DND-41 (cell line): ENCODE results near the gene FIGNL1.

ENCODE experiments used
- ATAC-seq: fragments of 200-7000 bp; cut with Tn5 transposase; 3 replicates; pipeline ENCODE4 v1.9.1; 2021; ENCODE audit warnings: low read depth; ENCODE audit not compliant: insufficient read depth
- DNase-seq: peaks from one replicate; pipeline ENCODE4 v3.0.0-alpha.2; 2020
- H2AFZ ChIP-seq: 2 replicates; pipeline ENCODE4 v1.6.0; 2012; ENCODE audit warnings: low read depth, low read length
- H3K27ac ChIP-seq: 2 replicates; pipeline ENCODE4 v1.5.1; 2012; ENCODE audit warnings: low read length, inconsistent platforms
- H3K27me3 ChIP-seq: fragments of 200-600 bp; sonication (generic); 2 replicates; pipeline ENCODE4 v1.6.0; 2012; ENCODE audit warnings: low read length, mild to moderate bottlenecking, inconsistent platforms; ENCODE audit not compliant: insufficient read depth, poor library complexity
- H3K36me3 ChIP-seq: 2 replicates; pipeline ENCODE4 v1.5.1; 2012; ENCODE audit warnings: low read length, inconsistent platforms; ENCODE audit not compliant: insufficient read depth
- H3K4me1 ChIP-seq: 2 replicates; pipeline ENCODE4 v1.5.1; 2012; ENCODE audit warnings: mild to moderate bottlenecking, low read length; ENCODE audit not compliant: insufficient read depth
- H3K4me2 ChIP-seq: 2 replicates; pipeline ENCODE4 v1.6.0; 2012; ENCODE audit warnings: mild to moderate bottlenecking, moderate library complexity, low read length, inconsistent platforms; ENCODE audit not compliant: insufficient read depth
- H3K4me3 ChIP-seq, 2 experiments: fragments of 200-600 bp in 1 of 2; shearing (Covaris generic) in 1 of 2; 2 replicates each; pipeline ENCODE4 v1.5.1; 2012 to 2016; ENCODE audit warnings: inconsistent platforms in 2 of 2, low read length in 2 of 2, mild to moderate bottlenecking in 2 of 2, low read depth in 1 of 2, moderate library complexity in 1 of 2
- H3K79me2 ChIP-seq: 2 replicates; pipeline ENCODE4 v1.6.0; 2012; ENCODE audit warnings: low read length, inconsistent platforms; ENCODE audit not compliant: insufficient read depth
- H3K9ac ChIP-seq: 2 replicates; pipeline ENCODE4 v1.6.0; 2012; ENCODE audit warnings: low read depth, mild to moderate bottlenecking, inconsistent platforms, low read length, moderate library complexity
- H3K9me3 ChIP-seq: 2 replicates; pipeline ENCODE4 v1.5.1; 2012; ENCODE audit warnings: low read length, moderate library complexity, mild to moderate bottlenecking, inconsistent platforms; ENCODE audit not compliant: insufficient read depth, severe bottlenecking
- H4K20me1 ChIP-seq: 2 replicates; pipeline ENCODE4 v1.6.0; 2012; ENCODE audit warnings: low read length; ENCODE audit not compliant: insufficient read depth
- EZH2 ChIP-seq: IDR thresholded peaks from 3 replicates; pipeline ENCODE4 v1.6.1; 2012; ENCODE audit warnings: borderline replicate concordance, low read depth, mild to moderate bottlenecking, moderate library complexity, low read length, inconsistent platforms; ENCODE audit not compliant: severe bottlenecking
- TF ChIP-seq, protein P1 (sequence below): IDR thresholded peaks from 2 replicates; pipeline ENCODE4 v1.5.1; 2012; ENCODE audit warnings: borderline replicate concordance, low read length, moderate library complexity, mild to moderate bottlenecking; ENCODE audit not compliant: poor library complexity, severe bottlenecking; ENCODE audit errors: extremely low read depth

FIGNL1 gene

DNA sequence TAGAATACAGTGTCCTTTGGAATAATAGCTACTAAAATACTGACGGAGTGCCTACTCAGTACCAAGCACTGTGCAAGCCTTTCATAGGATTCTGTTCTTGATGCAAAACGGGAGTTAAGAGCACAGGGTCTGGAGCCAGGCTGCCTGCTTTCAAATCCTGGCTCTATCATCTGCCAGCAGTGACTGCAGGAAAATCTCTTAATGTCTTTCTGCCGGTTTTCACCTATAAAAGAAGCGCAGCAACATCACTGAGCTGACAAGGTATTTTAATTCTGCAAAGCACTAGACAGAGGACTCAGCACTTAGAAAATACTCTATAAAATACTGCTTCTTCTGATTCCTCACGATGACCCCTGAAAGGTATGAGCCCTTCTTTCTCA, 659 bp downstream of the FIGNL1 start:
- TF ChIP-seq, protein P1, sequence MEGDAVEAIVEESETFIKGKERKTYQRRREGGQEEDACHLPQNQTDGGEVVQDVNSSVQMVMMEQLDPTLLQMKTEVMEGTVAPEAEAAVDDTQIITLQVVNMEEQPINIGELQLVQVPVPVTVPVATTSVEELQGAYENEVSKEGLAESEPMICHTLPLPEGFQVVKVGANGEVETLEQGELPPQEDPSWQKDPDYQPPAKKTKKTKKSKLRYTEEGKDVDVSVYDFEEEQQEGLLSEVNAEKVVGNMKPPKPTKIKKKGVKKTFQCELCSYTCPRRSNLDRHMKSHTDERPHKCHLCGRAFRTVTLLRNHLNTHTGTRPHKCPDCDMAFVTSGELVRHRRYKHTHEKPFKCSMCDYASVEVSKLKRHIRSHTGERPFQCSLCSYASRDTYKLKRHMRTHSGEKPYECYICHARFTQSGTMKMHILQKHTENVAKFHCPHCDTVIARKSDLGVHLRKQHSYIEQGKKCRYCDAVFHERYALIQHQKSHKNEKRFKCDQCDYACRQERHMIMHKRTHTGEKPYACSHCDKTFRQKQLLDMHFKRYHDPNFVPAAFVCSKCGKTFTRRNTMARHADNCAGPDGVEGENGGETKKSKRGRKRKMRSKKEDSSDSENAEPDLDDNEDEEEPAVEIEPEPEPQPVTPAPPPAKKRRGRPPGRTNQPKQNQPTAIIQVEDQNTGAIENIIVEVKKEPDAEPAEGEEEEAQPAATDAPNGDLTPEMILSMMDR, result no peak
- no peak for TF ChIP-seq EZH2
- peak; percentile 8; the same call in 2 of the 3 replicates for ATAC-seq
- H2AFZ ChIP-seq, result peak overlapping the region; percentile 98
- H4K20me1 ChIP-seq, result peaks cover 22% of the 10 kb centered on the region; the same call in 1 of the 2 replicates
- peaks cover 39% of the 10 kb centered on the region for H3K36me3 ChIP-seq
- H3K9me3 ChIP-seq, result no peaks in the 10 kb centered on the region
- peaks cover 52% of the 10 kb centered on the region for H3K4me1 ChIP-seq
- peak overlapping the region; percentile 90 for H3K4me2 ChIP-seq
- DNase-seq, result no peak
- H3K4me3 ChIP-seq, result peak overlapping the region; percentile 88 to 96
- peaks cover 68% of the 10 kb centered on the region for H3K79me2 ChIP-seq
- H3K27me3 ChIP-seq, result no peaks in the 10 kb centered on the region
- H3K9ac ChIP-seq, result peak overlapping the region; percentile 96
- peak overlapping the region; percentile 89 for H3K27ac ChIP-seq

DNA sequence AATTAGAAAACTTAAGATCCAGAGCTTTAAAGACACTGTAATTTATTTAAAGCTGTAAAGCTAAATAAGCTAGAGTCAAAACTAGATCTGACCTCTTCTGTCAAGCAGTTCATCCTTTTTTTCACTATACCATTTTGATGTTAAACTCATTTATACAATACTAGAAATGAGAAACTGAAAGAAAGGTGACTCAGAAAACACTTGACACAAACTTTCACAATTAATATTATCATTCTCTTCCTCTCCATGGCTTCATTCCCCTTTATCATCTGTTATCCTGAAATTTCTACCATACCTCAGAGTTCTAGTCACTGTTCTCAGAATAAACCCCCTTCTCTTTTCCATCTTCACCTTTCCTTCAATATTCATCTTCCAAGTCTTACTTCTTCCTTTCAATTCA, 1.3 kb downstream of the FIGNL1 start:
- no peak for ATAC-seq
- no peaks in the 10 kb centered on the region for H3K27me3 ChIP-seq
- H3K9ac ChIP-seq, result peak overlapping the region; percentile 96
- peaks cover 45% of the 10 kb centered on the region for H3K36me3 ChIP-seq
- H3K4me2 ChIP-seq, result peak overlapping the region; percentile 90
- peaks cover 22% of the 10 kb centered on the region; the same call in 1 of the 2 replicates for H4K20me1 ChIP-seq
- TF ChIP-seq EZH2, result no peak
- TF ChIP-seq, protein P1, result no peak
- peaks cover 56% of the 10 kb centered on the region for H3K4me1 ChIP-seq
- H2AFZ ChIP-seq, result no peak overlapping the region
- peak overlapping the region in 1 of 2 experiments; percentile 96; a peak in 3 of 4 replicates for H3K4me3 ChIP-seq
- peaks cover 74% of the 10 kb centered on the region for H3K79me2 ChIP-seq
- peak overlapping the region; percentile 89; the same call in 1 of the 2 replicates for H3K27ac ChIP-seq
- H3K9me3 ChIP-seq, result no peaks in the 10 kb centered on the region
- DNase-seq, result no peak

DNA sequence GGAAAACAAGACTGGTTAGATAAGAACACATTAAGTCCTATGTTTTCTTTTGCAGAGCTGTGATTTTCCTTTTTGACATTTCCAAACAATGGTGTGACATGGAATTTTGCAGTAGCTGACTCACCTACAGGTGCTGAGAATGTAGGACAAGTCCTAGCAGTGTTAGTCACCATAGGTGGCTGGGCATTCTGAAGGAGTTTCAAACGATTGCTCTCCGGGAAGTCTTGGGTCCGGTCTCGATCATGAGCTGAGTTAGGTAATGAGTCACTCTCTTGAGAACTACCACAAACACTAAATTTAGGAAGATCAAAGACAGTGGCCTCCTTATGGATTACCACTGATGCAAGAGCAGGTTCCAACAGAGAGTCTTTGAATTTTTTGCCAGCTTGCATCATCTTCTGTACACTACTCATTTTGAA, 3.6 kb downstream of the FIGNL1 start:
- Histone ChIP-seq H3K27me3 (no peaks in the 10 kb centered on the region), H3K9me3 (no peaks in the 10 kb centered on the region), H3K36me3 (peaks cover 67% of the 10 kb centered on the region), H3K4me3 (no peak overlapping the region), H3K79me2 (peaks cover 96% of the 10 kb centered on the region), H2AFZ (no peak overlapping the region), H4K20me1 (peaks cover 22% of the 10 kb centered on the region; the same call in 1 of the 2 replicates), H3K4me1 (peaks cover 55% of the 10 kb centered on the region), H3K27ac (no peak overlapping the region), H3K9ac (no peak overlapping the region), H3K4me2 (peak overlapping the region; percentile 31; the same call in 1 of the 2 replicates)
- DNase-seq (no peak), ATAC-seq (no peak)
- TF ChIP-seq EZH2, result no peak
- TF ChIP-seq, protein P1, result no peak
